GM12878 (cell line): ENCODE measurements around the gene S100P. TPM values are rescaled to one million over a fixed set of nuclear protein-coding genes. Genes with fewer than 3 reads are reported as not detected.
A peak's percentile ranks its signal among the peaks of the same experiment; 100 is the strongest.

Experiments used
- ATAC-seq: fragments of 200-7000 bp; cut with Tn5 transposase; 3 replicates; pipeline ENCODE4 v1.9.1; 2020; ENCODE audit warnings: mild to moderate bottlenecking, moderate library complexity
- BruUV-seq: library from RNA; stranded (reverse); fragments of 400-500 nt; replicated peaks from 2 replicates; lab custom pipeline; 2021; lab: Mats Ljungman, UMichigan
- CTCF ChIA-PET: fragments of 300-600 bp; sonication (Branson Sonifier 250); formaldehyde crosslinking; extraction: SDS; loops from one replicate; lab custom pipeline; 2021; ENCODE audit warnings: inconsistent platforms; lab: Yijun Ruan, JAX
- POLR2A ChIA-PET: fragments of 350-600 bp; formaldehyde crosslinking; extraction: SDS; loops from one replicate; lab custom pipeline; 2021; ENCODE audit warnings: inconsistent platforms; lab: Charles Lee
- RAD21 ChIA-PET: fragments of 300-600 bp; sonication (Branson Sonifier 250); formaldehyde crosslinking; loops from one replicate; lab custom pipeline; 2023; ENCODE audit warnings: antibody characterized with exemption; ENCODE audit not compliant: unreplicated experiment; lab: Charles Lee
- SMC1A ChIA-PET: fragments of 300-600 bp; sonication (Branson Sonifier 250); formaldehyde crosslinking; loops from one replicate; lab custom pipeline; 2023; ENCODE audit not compliant: unreplicated experiment, uncharacterized antibody; lab: Charles Lee
- DNase-seq: peaks from one replicate; pipeline ENCODE4 v3.0.0-alpha.2; 2011; ENCODE audit warnings: low read depth, low spot score
- FAIRE-seq: peaks from 3 replicates; lab custom pipeline; 2011; peaks lifted over from hg19 to GRCh38; lab: Jason Lieb, UNC
- H2AFZ ChIP-seq: 2 replicates; pipeline ENCODE4 v1.6.0; 2011; ENCODE audit warnings: low read depth, low read length, control low read depth; ENCODE audit not compliant: control insufficient read depth
- H3K27ac ChIP-seq: 2 replicates; pipeline ENCODE4 v1.5.1; 2011; ENCODE audit warnings: control low read depth; ENCODE audit not compliant: control insufficient read depth, insufficient read depth
- H3K27me3 ChIP-seq, 2 experiments: replicated peaks in 1 of 2; 2 replicates each; pipeline versions ENCODE4 v1.6.0 to v1.6.1; 2011; ENCODE audit warnings: low read length in 1 of 2; ENCODE audit not compliant: control insufficient read depth in 2 of 2, insufficient read depth in 2 of 2
- H3K36me3 ChIP-seq, 2 experiments: 2 replicates each; pipeline ENCODE4 v1.5.1; 2011; ENCODE audit warnings: low read length in 1 of 2; ENCODE audit not compliant: control insufficient read depth in 2 of 2, insufficient read depth in 2 of 2
- H3K4me1 ChIP-seq: 2 replicates; pipeline ENCODE4 v1.6.1; 2011; ENCODE audit warnings: mild to moderate bottlenecking, low read length, moderate library complexity, mixed read lengths; ENCODE audit not compliant: control insufficient read depth, insufficient read depth
- H3K4me2 ChIP-seq: 2 replicates; pipeline ENCODE4 v1.6.0; 2011; ENCODE audit warnings: control low read depth; ENCODE audit not compliant: control insufficient read depth, insufficient read depth
- H3K4me3 ChIP-seq: fragments of 200-600 bp; sonication (generic); 2 replicates; pipeline ENCODE4 v1.5.1; 2016
- H3K79me2 ChIP-seq: 2 replicates; pipeline ENCODE4 v1.6.0; 2011; ENCODE audit warnings: low read length; ENCODE audit not compliant: control insufficient read depth, insufficient read depth
- H3K9ac ChIP-seq: 2 replicates; pipeline ENCODE4 v1.8.0; 2011; ENCODE audit warnings: low read length, control low read depth, mixed read lengths; ENCODE audit not compliant: control insufficient read depth, insufficient read depth
- H3K9me3 ChIP-seq: replicated peaks from 3 replicates; pipeline ENCODE4 v1.5.1; 2011; ENCODE audit warnings: mild to moderate bottlenecking, low read length; ENCODE audit not compliant: control insufficient read depth, insufficient read depth
- H4K20me1 ChIP-seq: 2 replicates; pipeline ENCODE4 v1.6.0; 2011; ENCODE audit not compliant: control insufficient read depth, insufficient read depth
- BCL3 ChIP-seq: IDR thresholded peaks from 2 replicates; pipeline ENCODE4 v1.6.1; 2011; ENCODE audit warnings: borderline replicate concordance, low read depth, mild to moderate bottlenecking, moderate library complexity, low read length; ENCODE audit not compliant: insufficient read depth, poor library complexity, severe bottlenecking
- CEBPB ChIP-seq, 2 experiments: fragments of 150-350 bp in 1 of 2; IDR thresholded peaks; 2 replicates each; pipeline ENCODE4 v1.6.1; 2012 to 2014; ENCODE audit warnings: low read depth in 2 of 2, low read length in 2 of 2, borderline replicate concordance in 1 of 2, inconsistent platforms in 1 of 2
- CEBPZ ChIP-seq: fragments of 150-350 bp; IDR thresholded peaks from 2 replicates; pipeline ENCODE4 v1.6.1; 2016; ENCODE audit warnings: low read depth, low read length
- FOXM1 ChIP-seq: IDR thresholded peaks from 2 replicates; pipeline ENCODE4 v1.6.1; 2012; ENCODE audit warnings: low read depth, mild to moderate bottlenecking, inconsistent platforms, low read length, moderate library complexity
- HSF1 ChIP-seq: fragments of 150-350 bp; IDR thresholded peaks from 2 replicates; pipeline ENCODE4 v1.6.1; 2014; ENCODE audit warnings: mild to moderate bottlenecking, low read depth, low read length
- MXI1 ChIP-seq: fragments of 150-350 bp; IDR thresholded peaks from 2 replicates; pipeline ENCODE4 v1.6.1; 2011; ENCODE audit warnings: low read depth, mild to moderate bottlenecking, inconsistent platforms, low read length, improper control_type of control experiment
- NFXL1 ChIP-seq: fragments of 450-650 bp; IDR thresholded peaks from 2 replicates; pipeline ENCODE4 v1.6.1; 2017; ENCODE audit warnings: antibody characterized with exemption, mild to moderate bottlenecking, borderline replicate concordance
- NR2C2 ChIP-seq: IDR thresholded peaks from 2 replicates; pipeline ENCODE4 v1.6.1; 2011; ENCODE audit warnings: borderline replicate concordance, low read depth; ENCODE audit not compliant: control insufficient read depth, insufficient read length
- POLR2AphosphoS5 ChIP-seq: IDR thresholded peaks from 2 replicates; pipeline ENCODE4 v1.6.1; 2011; ENCODE audit warnings: mild to moderate bottlenecking, low read length, inconsistent platforms
- RUNX3 ChIP-seq: IDR thresholded peaks from 2 replicates; pipeline ENCODE4 v1.6.1; 2012; ENCODE audit warnings: low read length, inconsistent platforms
- ZBED1 ChIP-seq: IDR thresholded peaks from 2 replicates; pipeline ENCODE4 v1.6.1; 2016; ENCODE audit warnings: borderline replicate concordance
- WGBS: methylation state at CpG from one replicate; pipeline ENCODE4 v1.1.6; 2016; ENCODE audit warnings: low lambda C conversion rate; ENCODE audit not compliant: insufficient replicate concordance, insufficient coverage; ENCODE audit errors: missing lambda C conversion rate; 5-methylcytosine and 5-hydroxymethylcytosine counted together
- in situ Hi-C: fragments of 300-500 bp; cut with MboI; formaldehyde crosslinking; loops from 9 replicates; pipeline ENCODE4 v1.14.3; 2018; ENCODE audit warnings: mixed read lengths
- intact Hi-C: fragments of 100-400 bp; cut with micrococcal nuclease; formaldehyde crosslinking; loops from one replicate; pipeline ENCODE4 v1.14.2; 2022; ENCODE audit not compliant: unreplicated experiment
- polyA plus RNA-seq, 11 experiments: library from polyadenylated mRNA; depleted of rRNA in 4 of 11; unstranded in 6 of 11; stranded (reverse) in 5 of 11; fragments of >200 nt; fragmentation: Nextera tagmentation in 4 of 11; fragmentation: Illumina TruSeq in 1 of 11; extraction: Ambion mirVana in 4 of 11; extraction: Trizol in 1 of 11; gene quantifications; 1 replicate in 1 of 11; 2 replicates in 10 of 11; pipeline versions ENCODE4 v1.2.1 to v1.2.3, GENCODE V29; 2011 to 2016; ENCODE audit warnings: inconsistent platforms in 2 of 11, missing spikeins in 2 of 11, low read depth in 1 of 11
- total RNA-seq, 4 experiments: library from RNA; depleted of rRNA in 3 of 4; stranded (reverse); fragments of >200 nt in 3 of 4; fragmentation: Illumina TruSeq in 1 of 4; extraction: Trizol in 1 of 4; gene quantifications; 2 replicates each; pipeline versions ENCODE4 v1.2.1 to v1.2.3, GENCODE V29; 2013 to 2021
- TF ChIP-seq, protein P1 (sequence below): fragments of 450-650 bp; IDR thresholded peaks from 2 replicates; pipeline ENCODE4 v1.6.1; 2017; ENCODE audit warnings: mild to moderate bottlenecking

The S100P gene
- total and polyA plus RNA-seq, 10 of the 15 experiments (the other 5 are each of a cell fraction or from before 2014, with no cell fraction given), result 0.90 TPM; not detected in 9

GRCh38 chr4:6709230-6710114 is 15.8 kb downstream of the S100P start, which contains the start of gene MRFAP1L1:
TSS of gene MRFAP1L1 (minus strand) at chr4:6709865. CDS start at chr4:6709629, 236 bp downstream.
- in situ Hi-C loops, result no loop called here
- TSS peak; percentile 91 for BruUV-seq
- peak; percentile 44 for FAIRE-seq
- TF ChIP-seq CEBPZ, result no peak
- no peak for TF ChIP-seq NR2C2
- 0 out of 2 replicates have a peak, but pooled peaks have one; percentile 39 for TF ChIP-seq MXI1
- peak; percentile 43 for TF ChIP-seq RUNX3
- TF ChIP-seq ZBED1, result no peak; the same call in 1 of the 2 replicates
- no peak for TF ChIP-seq BCL3
- TF ChIP-seq NFXL1, result no peak
- peak; percentile 82; the same call in 1 of the 2 replicates for TF ChIP-seq HSF1
- peak; percentile 85 for TF ChIP-seq POLR2AphosphoS5
- TF ChIP-seq FOXM1, result no peak
- no peak for TF ChIP-seq CEBPB (IDR thresholded peaks at IDR 0.05; ENCODE audit: borderline replicate concordance in 1 of 2, low read depth in 2 of 2, low read length in 2 of 2)
- TF ChIP-seq, protein P1, sequence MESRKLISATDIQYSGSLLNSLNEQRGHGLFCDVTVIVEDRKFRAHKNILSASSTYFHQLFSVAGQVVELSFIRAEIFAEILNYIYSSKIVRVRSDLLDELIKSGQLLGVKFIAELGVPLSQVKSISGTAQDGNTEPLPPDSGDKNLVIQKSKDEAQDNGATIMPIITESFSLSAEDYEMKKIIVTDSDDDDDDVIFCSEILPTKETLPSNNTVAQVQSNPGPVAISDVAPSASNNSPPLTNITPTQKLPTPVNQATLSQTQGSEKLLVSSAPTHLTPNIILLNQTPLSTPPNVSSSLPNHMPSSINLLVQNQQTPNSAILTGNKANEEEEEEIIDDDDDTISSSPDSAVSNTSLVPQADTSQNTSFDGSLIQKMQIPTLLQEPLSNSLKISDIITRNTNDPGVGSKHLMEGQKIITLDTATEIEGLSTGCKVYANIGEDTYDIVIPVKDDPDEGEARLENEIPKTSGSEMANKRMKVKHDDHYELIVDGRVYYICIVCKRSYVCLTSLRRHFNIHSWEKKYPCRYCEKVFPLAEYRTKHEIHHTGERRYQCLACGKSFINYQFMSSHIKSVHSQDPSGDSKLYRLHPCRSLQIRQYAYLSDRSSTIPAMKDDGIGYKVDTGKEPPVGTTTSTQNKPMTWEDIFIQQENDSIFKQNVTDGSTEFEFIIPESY, result no peak

More at GRCh38 chr4:6709230-6710114, 15.8 kb downstream of the S100P start, which contains the start of gene MRFAP1L1:
- H3K27me3 ChIP-seq, result no peaks in the 10 kb centered on the region
- peak; percentile 85 for DNase-seq
- H3K4me2 ChIP-seq, result peak within 1 kb of the TSS; percentile 100
- under 1% methylated on average over 72 of the region's 72 CpGs for WGBS
- H3K9me3 ChIP-seq, result no peaks in the 10 kb centered on the region; the same call in 2 of the 3 replicates
- H3K4me3 ChIP-seq, result peak within 1 kb of the TSS; percentile 89
- peak within 1 kb of the TSS; percentile 96 for H2AFZ ChIP-seq
- H4K20me1 ChIP-seq, result peaks cover 3% of the 10 kb centered on the region; the same call in 1 of the 2 replicates
- ChIA-PET CTCF (interaction anchor here (1.0 to 5.1 kb wide), 6 partner anchors 8 to 360 kb away, joined by 3 to 25 read pairs (median 7); no protein-coding TSS in a partner anchor), POLR2A (interaction anchor here (0.6 to 1.2 kb wide), 7 partner anchors 39 to 358 kb away, joined by 3 to 5 read pairs (median 3); partner anchors contain the start of gene MRFAP1), SMC1A (interaction anchor here (0.7 to 2.1 kb wide), 7 partner anchors 10 to 324 kb away, joined by 3 to 13 read pairs (median 4); a partner anchor contains a TSS), RAD21 (interaction anchor here (0.9 to 4.7 kb wide), 5 partner anchors 35 to 164 kb away, joined by 3 to 22 read pairs (median 6); partner anchors contain the start of gene MRFAP1)
- H3K36me3 ChIP-seq, result peaks cover 0 to 6% of the 10 kb centered on the region in 2 experiments; a peak in 1 of 4 replicates
- peaks cover 14% of the 10 kb centered on the region for H3K4me1 ChIP-seq
- peak; percentile 85 for ATAC-seq
- H3K27ac ChIP-seq, result peak within 1 kb of the TSS; percentile 81
- H3K79me2 ChIP-seq, result peaks cover 49% of the 10 kb centered on the region
- intact Hi-C loops, result loop anchor here (1.0 to 2.0 kb wide), 2 partner anchors 35 to 69 kb away; partner anchors contain the start of gene MRFAP1
- H3K9ac ChIP-seq, result peak within 1 kb of the TSS; percentile 82
